Muscle layer of duodenum (tissue), 2 donors: ENCODE results near the gene RTN1.

Source experiments
- H3K27ac ChIP-seq: one replicate; pipeline ENCODE4 v1.7.0; 2013; ENCODE audit warnings: mild to moderate bottlenecking, low read length
- H3K27me3 ChIP-seq: one replicate; pipeline ENCODE4 v1.7.0; 2013; ENCODE audit warnings: low read depth, mild to moderate bottlenecking, control low read depth, low read length
- H3K36me3 ChIP-seq, 2 donors: one replicate each; pipeline ENCODE4 v1.7.0; 2013; ENCODE audit warnings: low read length in 2 of 2, control low read depth in 1 of 2, mild to moderate bottlenecking in 1 of 2; ENCODE audit not compliant: insufficient read depth in 2 of 2, control insufficient read depth in 1 of 2
- H3K4me1 ChIP-seq, 2 donors: one replicate each; pipeline ENCODE4 v1.7.0; 2013; ENCODE audit warnings: low read length in 2 of 2, mild to moderate bottlenecking in 2 of 2, control low read depth in 1 of 2, moderate library complexity in 1 of 2; ENCODE audit not compliant: insufficient read depth in 2 of 2, control insufficient read depth in 1 of 2
- H3K4me3 ChIP-seq, 2 donors: one replicate each; pipeline ENCODE4 v1.7.0; 2013; ENCODE audit warnings: low read length in 2 of 2, low read depth in 1 of 2, mild to moderate bottlenecking in 1 of 2
- H3K9me3 ChIP-seq, 2 donors: one replicate each; pipeline ENCODE4 v1.7.0; 2013; ENCODE audit warnings: low read length in 2 of 2, control low read depth in 1 of 2, mild to moderate bottlenecking in 1 of 2; ENCODE audit not compliant: control insufficient read depth in 1 of 2
- donor health status: healthy.

The RTN1 gene

GRCh38 chr14:59827401-59827800 lies 43.2 kb downstream of the RTN1 start:
- Histone ChIP-seq H3K9me3 (no peaks in the 10 kb centered on the region), H3K36me3 (no peaks in the 10 kb centered on the region), H3K4me3 (no peak overlapping the region), H3K4me1 (no peaks in the 10 kb centered on the region), H3K27ac (no peak overlapping the region), H3K27me3 (no peaks in the 10 kb centered on the region)

GRCh38 chr14:59826150-59826549 lies 44.4 kb downstream of the RTN1 start:
- Histone ChIP-seq H3K9me3 (no peaks in the 10 kb centered on the region), H3K4me3 (no peak overlapping the region), H3K27ac (no peak overlapping the region), H3K36me3 (no peaks in the 10 kb centered on the region), H3K27me3 (no peaks in the 10 kb centered on the region), H3K4me1 (no peaks in the 10 kb centered on the region)

GRCh38 chr14:59823179-59823578 lies 47.4 kb downstream of the RTN1 start:
- H3K27me3 ChIP-seq, result no peaks in the 10 kb centered on the region
- H3K9me3 ChIP-seq, result peaks cover 0 to 4% of the 10 kb centered on the region in 2 donors
- no peaks in the 10 kb centered on the region for H3K36me3 ChIP-seq
- no peak overlapping the region for H3K27ac ChIP-seq
- no peaks in the 10 kb centered on the region for H3K4me1 ChIP-seq
- H3K4me3 ChIP-seq, result no peak overlapping the region

GRCh38 chr14:59819446-59820088 lies 51.0 kb downstream of the RTN1 start:
- no peak overlapping the region for H3K27ac ChIP-seq
- no peaks in the 10 kb centered on the region for H3K27me3 ChIP-seq
- H3K4me3 ChIP-seq, result no peak overlapping the region
- no peaks in the 10 kb centered on the region for H3K36me3 ChIP-seq
- no peaks in the 10 kb centered on the region for H3K4me1 ChIP-seq
- peaks cover 0 to 4% of the 10 kb centered on the region in 2 donors for H3K9me3 ChIP-seq

GRCh38 chr14:59816941-59817340 lies 53.6 kb downstream of the RTN1 start:
- peaks cover 0 to 4% of the 10 kb centered on the region in 2 donors for H3K9me3 ChIP-seq
- no peak overlapping the region for H3K27ac ChIP-seq
- H3K36me3 ChIP-seq, result no peaks in the 10 kb centered on the region
- no peaks in the 10 kb centered on the region for H3K4me1 ChIP-seq
- H3K27me3 ChIP-seq, result no peaks in the 10 kb centered on the region
- H3K4me3 ChIP-seq, result no peak overlapping the region

GRCh38 chr14:59814988-59815387 lies 55.6 kb downstream of the RTN1 start:
- no peak overlapping the region for H3K4me3 ChIP-seq
- H3K4me1 ChIP-seq, result no peaks in the 10 kb centered on the region
- no peaks in the 10 kb centered on the region for H3K36me3 ChIP-seq

GRCh38 chr14:59811815-59812214 lies 58.8 kb downstream of the RTN1 start:
- no peaks in the 10 kb centered on the region for H3K4me1 ChIP-seq
- H3K36me3 ChIP-seq, result no peaks in the 10 kb centered on the region
- no peak overlapping the region for H3K4me3 ChIP-seq
- no peaks in the 10 kb centered on the region for H3K27me3 ChIP-seq
- no peak overlapping the region for H3K27ac ChIP-seq
- H3K9me3 ChIP-seq, result no peaks in the 10 kb centered on the region

More at GRCh38 chr14:59814988-59815387, 55.6 kb downstream of the RTN1 start:
- H3K27ac ChIP-seq, result no peak overlapping the region
- peaks cover 0 to 4% of the 10 kb centered on the region in 2 donors for H3K9me3 ChIP-seq
- H3K27me3 ChIP-seq, result no peaks in the 10 kb centered on the region

- Histone ChIP-seq H3K4me3 (no peak overlapping the region), H3K27ac (no peak overlapping the region), H3K27me3 (no peaks in the 10 kb centered on the region), H3K9me3 (no peaks in the 10 kb centered on the region), H3K4me1 (no peaks in the 10 kb centered on the region), H3K36me3 (no peaks in the 10 kb centered on the region)
These were observed 59.5 kb downstream of the RTN1 start for GRCh38 chr14:59811073-59811472.

- H3K36me3 ChIP-seq, result no peaks in the 10 kb centered on the region
- no peaks in the 10 kb centered on the region for H3K9me3 ChIP-seq
- H3K27me3 ChIP-seq, result no peaks in the 10 kb centered on the region
- no peak overlapping the region for H3K4me3 ChIP-seq
- no peaks in the 10 kb centered on the region for H3K4me1 ChIP-seq
- H3K27ac ChIP-seq, result no peak overlapping the region
These were observed 67.5 kb downstream of the RTN1 start for GRCh38 chr14:59803052-59803540.

GRCh38 chr14:59788176-59788575 lies 82.4 kb downstream of the RTN1 start:
- Histone ChIP-seq H3K4me1 (no peaks in the 10 kb centered on the region), H3K27me3 (no peaks in the 10 kb centered on the region), H3K27ac (no peak overlapping the region), H3K4me3 (no peak overlapping the region), H3K9me3 (no peaks in the 10 kb centered on the region), H3K36me3 (no peaks in the 10 kb centered on the region)

- Histone ChIP-seq H3K4me3 (no peak overlapping the region), H3K36me3 (no peaks in the 10 kb centered on the region), H3K27me3 (no peaks in the 10 kb centered on the region), H3K9me3 (no peaks in the 10 kb centered on the region), H3K4me1 (no peaks in the 10 kb centered on the region), H3K27ac (no peak overlapping the region)
These were observed 83.4 kb downstream of the RTN1 start for GRCh38 chr14:59787045-59787674.

- Histone ChIP-seq H3K4me3 (no peak overlapping the region), H3K9me3 (no peaks in the 10 kb centered on the region), H3K4me1 (no peaks in the 10 kb centered on the region), H3K36me3 (no peaks in the 10 kb centered on the region), H3K27ac (no peak overlapping the region), H3K27me3 (no peaks in the 10 kb centered on the region)
These were observed 84.9 kb downstream of the RTN1 start for GRCh38 chr14:59785629-59786028.
